GM19023 (cell line): ENCODE measurements around the gene TRIM71.
A peak's percentile ranks its signal among the peaks of the same experiment; 100 is the strongest.

Source experiments
- ATAC-seq: cut with Tn5 transposase; IDR thresholded peaks from one replicate; pipeline ENCODE4 v1.9.1; 2021; ENCODE audit warnings: mild to moderate bottlenecking, moderate library complexity; ENCODE audit not compliant: unreplicated experiment

The TRIM71 gene

DNA sequence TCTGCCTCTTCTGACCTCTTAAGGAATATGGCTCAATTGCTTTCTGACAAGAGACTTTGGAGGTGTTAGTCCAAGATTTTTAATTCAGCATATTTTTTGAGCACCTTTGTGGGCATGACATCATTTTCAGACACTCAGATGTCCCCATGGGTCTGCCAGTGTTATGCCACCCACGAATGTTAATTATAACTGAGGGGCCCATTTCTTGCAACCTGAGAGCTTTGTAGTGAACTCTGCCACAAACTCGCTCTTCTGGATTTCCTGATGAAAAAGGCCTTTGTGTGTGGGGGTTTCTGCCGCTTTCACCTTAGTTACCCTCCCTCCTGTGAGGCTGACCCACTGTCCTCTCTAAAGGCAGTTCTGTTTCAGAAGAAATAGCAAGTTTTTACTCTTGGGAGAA lies 69.1 kb downstream of the TRIM71 start:
- ATAC-seq = no peak

- ATAC-seq = peak; percentile 91
These were observed 70.9 kb downstream of the TRIM71 start for GRCh38 chr3:32888739-32889138.

GRCh38 chr3:32890420-32891276 lies 72.9 kb downstream of the TRIM71 start:
- ATAC-seq = no peak

DNA sequence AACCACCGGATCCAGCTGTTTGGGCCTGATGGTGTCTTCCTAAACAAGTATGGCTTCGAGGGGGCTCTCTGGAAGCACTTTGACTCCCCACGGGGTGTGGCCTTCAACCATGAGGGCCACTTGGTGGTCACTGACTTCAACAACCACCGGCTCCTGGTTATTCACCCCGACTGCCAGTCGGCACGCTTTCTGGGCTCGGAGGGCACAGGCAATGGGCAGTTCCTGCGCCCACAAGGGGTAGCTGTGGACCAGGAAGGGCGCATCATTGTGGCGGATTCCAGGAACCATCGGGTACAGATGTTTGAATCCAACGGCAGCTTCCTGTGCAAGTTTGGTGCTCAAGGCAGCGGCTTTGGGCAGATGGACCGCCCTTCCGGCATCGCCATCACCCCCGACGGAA lies 73.6 kb downstream of the TRIM71 start:
- no peak for ATAC-seq

DNA sequence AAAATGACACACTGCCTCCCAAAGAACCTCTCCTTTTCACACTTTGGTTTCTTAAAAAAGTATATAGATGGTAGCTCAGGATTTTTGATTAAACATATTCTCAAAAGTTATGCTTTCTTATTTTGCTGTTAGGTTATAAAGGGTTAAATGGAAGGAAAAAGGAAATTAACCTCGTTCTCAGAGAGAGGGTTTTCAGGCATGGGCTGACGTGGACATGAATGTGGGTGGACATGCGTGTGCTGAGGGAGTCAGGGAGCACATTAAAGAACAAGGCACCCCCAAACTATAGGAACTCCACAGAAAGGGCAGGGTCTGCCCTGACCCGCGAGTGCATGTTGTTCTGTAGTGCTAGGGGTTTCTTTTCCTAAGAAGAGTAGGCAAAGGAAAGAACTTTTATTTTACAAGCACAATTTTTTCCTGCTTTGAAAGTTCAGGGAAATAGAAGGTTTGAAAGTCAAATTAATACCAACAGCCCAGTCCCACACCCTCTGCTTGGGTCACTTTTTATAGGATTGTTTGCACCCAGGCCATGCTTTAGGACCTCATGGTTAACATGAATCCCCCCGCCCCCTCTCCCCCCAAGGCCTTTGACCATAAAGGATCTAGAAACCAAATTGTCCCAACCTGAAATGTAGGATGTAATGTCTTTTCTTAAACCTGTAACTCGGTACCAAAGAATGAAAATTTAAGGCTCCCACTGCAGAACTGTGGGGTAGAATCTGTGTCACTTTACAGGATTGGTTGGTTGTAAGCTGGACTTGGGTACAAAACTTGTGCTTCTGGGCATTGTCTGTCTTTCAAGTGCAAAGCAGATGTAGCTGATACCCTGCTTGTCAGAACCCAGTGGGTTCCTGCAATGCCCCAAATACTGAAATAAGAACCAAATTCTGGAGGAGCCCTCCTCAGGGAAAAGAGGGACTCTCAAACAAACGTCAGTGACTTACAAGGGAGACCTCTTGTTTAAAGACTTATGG lies 75.1 kb downstream of the TRIM71 start:
- no peak for ATAC-seq

- ATAC-seq = no peak
These were observed 77.2 kb downstream of the TRIM71 start for GRCh38 chr3:32894977-32895376.

DNA sequence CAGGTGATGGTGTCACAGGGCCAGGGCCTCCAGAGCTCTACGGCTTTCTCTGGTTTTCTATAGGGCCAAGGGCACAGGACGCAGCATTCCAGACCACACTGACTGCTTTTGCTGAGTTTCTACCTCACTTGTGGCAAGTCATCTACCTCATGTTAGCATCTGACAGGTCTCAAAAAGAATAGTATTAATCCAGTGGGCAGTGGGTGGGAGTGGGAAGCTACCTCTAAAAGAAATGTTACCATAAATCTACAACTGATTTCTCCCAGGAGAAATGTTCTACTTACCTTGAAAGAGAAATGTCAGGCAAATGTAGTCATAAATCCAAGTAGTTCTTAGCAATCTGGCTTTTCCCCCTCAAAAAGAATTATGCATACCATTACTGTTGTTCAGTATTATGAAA lies 77.9 kb downstream of the TRIM71 start:
- no peak for ATAC-seq

DNA sequence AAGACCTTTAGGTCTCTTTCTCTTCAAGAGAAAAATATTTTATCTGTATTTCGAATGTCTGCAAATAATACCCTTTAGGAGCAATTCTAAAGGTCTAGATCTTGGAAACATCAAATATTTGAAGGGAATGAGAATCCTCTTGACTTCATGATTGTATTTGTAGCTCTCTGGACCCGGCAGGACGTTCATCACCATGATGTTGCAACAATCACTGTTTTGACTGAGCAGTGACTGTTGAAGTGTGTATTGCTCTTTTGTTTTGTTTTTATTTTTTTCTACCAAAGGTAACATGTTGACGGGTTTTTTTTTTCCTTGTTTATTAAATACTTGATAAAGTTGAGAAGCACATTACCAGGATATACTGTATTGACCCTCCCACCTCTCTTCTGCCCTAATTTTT lies 78.3 kb downstream of the TRIM71 start:
- no peak for ATAC-seq

GRCh38 chr3:32897001-32897601 lies 79.3 kb downstream of the TRIM71 start:
- no peak for ATAC-seq

DNA sequence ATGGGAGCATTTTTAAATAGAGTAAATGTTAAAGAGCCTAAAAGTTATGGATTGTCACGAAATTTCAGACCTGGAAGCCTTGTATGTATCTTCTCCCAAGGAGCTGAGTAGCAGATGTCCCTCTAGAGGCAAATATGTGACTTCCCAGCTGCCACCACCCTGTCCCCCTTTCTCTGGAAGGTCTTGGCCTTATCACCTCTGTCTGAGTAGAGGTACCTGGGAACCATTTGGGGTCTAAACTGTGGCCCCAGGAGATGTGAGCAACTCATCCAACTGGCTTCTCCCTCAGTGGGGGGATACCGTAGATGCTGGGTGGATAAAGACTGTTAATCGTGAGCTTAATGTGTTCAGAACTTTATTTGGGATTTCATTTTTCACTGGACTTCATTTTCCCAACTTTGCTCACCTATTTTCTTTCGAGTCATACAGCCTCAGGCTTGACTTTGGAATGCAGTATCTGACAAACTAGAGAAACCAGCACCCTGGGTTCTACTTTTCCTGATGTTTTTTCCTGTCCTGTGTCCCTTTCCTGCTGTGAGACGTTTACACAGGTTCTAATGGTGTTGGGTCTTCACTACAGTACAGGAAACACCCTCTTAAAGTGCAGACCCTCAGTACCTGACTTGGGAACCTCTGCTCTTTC lies 80.3 kb downstream of the TRIM71 start:
- ATAC-seq = no peak

DNA sequence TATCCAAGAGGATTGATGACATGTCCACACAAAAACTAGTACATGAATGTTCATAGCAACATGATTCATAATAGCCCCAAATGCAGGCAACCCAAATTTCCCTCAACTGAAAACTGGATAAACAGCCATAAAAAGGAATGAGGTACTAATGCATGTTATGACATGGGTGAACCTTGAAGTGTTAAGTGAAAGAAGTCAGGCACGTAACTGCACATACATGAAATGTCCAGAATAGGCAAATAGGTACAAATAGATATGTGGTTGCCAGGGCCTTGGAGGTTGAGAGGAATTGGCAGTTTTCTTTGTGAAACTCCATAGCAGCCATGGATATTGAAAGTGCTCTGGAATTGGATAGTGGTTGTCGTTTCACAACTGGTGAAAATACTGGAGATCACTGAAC lies 81.5 kb downstream of the TRIM71 start:
- no peak for ATAC-seq

GRCh38 chr3:32901005-32901932 lies 83.5 kb downstream of the TRIM71 start:
- no peak for ATAC-seq

- ATAC-seq = peak; percentile 57
These were observed 85.1 kb downstream of the TRIM71 start for GRCh38 chr3:32902887-32903371.

DNA sequence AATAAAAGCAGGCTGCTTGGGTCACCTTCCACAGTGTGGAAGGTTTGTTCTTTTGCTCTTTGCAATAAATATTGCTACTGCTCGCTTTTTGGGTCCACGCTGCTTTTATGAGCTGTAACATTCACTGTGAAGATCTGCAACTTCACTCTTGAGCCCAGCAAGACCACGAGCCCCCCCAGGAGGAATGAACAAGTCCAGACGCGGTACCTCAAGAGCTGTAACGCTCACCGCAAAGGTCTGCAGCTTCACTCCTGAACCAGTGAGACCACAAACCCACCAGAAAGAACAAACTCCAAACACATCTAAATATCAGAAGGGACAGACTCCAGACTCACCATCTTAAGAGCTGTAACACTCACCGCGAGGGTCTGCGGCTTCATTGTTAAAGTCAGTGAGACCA lies 86.2 kb downstream of the TRIM71 start:
- ATAC-seq = no peak

- ATAC-seq = no peak
These were observed 92.2 kb downstream of the TRIM71 start for GRCh38 chr3:32909999-32910398.

GRCh38 chr3:32910954-32911353 lies 93.2 kb downstream of the TRIM71 start:
- ATAC-seq = no peak

GRCh38 chr3:32912046-32912445 lies 94.2 kb downstream of the TRIM71 start:
- ATAC-seq = no peak

- no peak for ATAC-seq
These were observed 96.1 kb downstream of the TRIM71 start for GRCh38 chr3:32913790-32914446.

GRCh38 chr3:32919920-32920319 lies 102.1 kb downstream of the TRIM71 start:
- ATAC-seq = no peak
